Endothelial cell (in vitro differentiated cells): ENCODE measurements around the gene SLC17A2. TPM values are rescaled to one million over a fixed set of nuclear protein-coding genes. Genes with fewer than 3 reads are reported as not detected.

Source experiments
- DNase-seq: peaks from one replicate; pipeline ENCODE4 v3.0.0; 2021; ENCODE audit warnings: low spot score
- H3K27ac Mint-ChIP-seq: one replicate; pipeline ENCODE4 v1.8.0; 2021; ENCODE audit warnings: mixed read lengths, inconsistent platforms; ENCODE audit not compliant: unreplicated experiment
- H3K27me3 Mint-ChIP-seq: one replicate; pipeline ENCODE4 v1.8.0; 2021; ENCODE audit warnings: mild to moderate bottlenecking, moderate library complexity, mixed read lengths, inconsistent platforms; ENCODE audit not compliant: unreplicated experiment
- H3K36me3 Mint-ChIP-seq: one replicate; pipeline ENCODE4 v1.8.0; 2021; ENCODE audit warnings: mild to moderate bottlenecking, low read depth, mixed read lengths, inconsistent platforms; ENCODE audit not compliant: unreplicated experiment
- H3K4me1 Mint-ChIP-seq: one replicate; pipeline ENCODE4 v1.8.0; 2021; ENCODE audit warnings: mild to moderate bottlenecking, mixed read lengths, inconsistent platforms; ENCODE audit not compliant: unreplicated experiment
- H3K4me3 Mint-ChIP-seq: one replicate; pipeline ENCODE4 v1.8.0; 2021; ENCODE audit warnings: mild to moderate bottlenecking, mixed read lengths, inconsistent platforms; ENCODE audit not compliant: unreplicated experiment
- H3K9me3 Mint-ChIP-seq: one replicate; pipeline ENCODE4 v1.8.0; 2021; ENCODE audit warnings: mixed read lengths, inconsistent platforms; ENCODE audit not compliant: unreplicated experiment
- CTCF ChIP-seq: fragments of 200-600 bp; sonication (generic); IDR thresholded peaks from one replicate; pipeline ENCODE4 v1.5.0; 2021; ENCODE audit warnings: antibody characterized with exemption; ENCODE audit not compliant: unreplicated experiment
- total RNA-seq: library from RNA; stranded (reverse); fragmentation: NEBNext Ultra II Directional; extraction: Animal tissue kit (Norgen Biotek cat#: 25700); gene quantifications from one replicate; pipeline ENCODE4 v1.2.1, GENCODE V29; 2021; ENCODE audit not compliant: unreplicated experiment

The SLC17A2 gene
- total RNA-seq, 1 donor from 2014 or later: not detected

DNA sequence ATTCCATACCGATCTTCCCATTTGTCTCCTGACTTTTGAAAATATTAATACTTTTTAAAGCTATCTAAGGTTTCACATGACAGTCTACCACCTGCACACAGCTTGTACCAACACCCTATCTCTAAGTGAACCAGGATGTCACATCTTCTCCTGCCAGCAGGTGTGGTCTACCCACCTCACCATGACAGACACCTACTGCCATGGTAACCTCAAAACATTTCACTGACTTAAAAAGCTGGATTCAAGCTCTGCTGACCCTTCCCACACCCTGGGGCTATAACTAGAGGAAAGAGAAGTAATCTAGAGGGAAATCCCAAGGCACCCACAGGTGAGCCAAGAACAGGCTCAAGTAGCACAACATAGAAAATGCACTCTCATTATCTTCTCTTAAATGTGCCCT, 57.7 kb downstream of the SLC17A2 start:
- DNase-seq: no peak
- no peak overlapping the region for H3K4me3 Mint-ChIP-seq
- no peak overlapping the region for H3K27ac Mint-ChIP-seq
- no peak for TF ChIP-seq CTCF
- no peaks in the 10 kb centered on the region for H3K36me3 Mint-ChIP-seq
- no peaks in the 10 kb centered on the region for H3K9me3 Mint-ChIP-seq
- no peaks in the 10 kb centered on the region for H3K4me1 Mint-ChIP-seq
- H3K27me3 Mint-ChIP-seq: no peaks in the 10 kb centered on the region

- H3K9me3 Mint-ChIP-seq: no peaks in the 10 kb centered on the region
- H3K4me1 Mint-ChIP-seq: no peaks in the 10 kb centered on the region
These were observed 60.7 kb downstream of the SLC17A2 start for GRCh38 chr6:25869840-25870239.

GRCh38 chr6:25868436-25869183, 61.9 kb downstream of the SLC17A2 start:
- no peaks in the 10 kb centered on the region for H3K9me3 Mint-ChIP-seq
- TF ChIP-seq CTCF: no peak
- H3K4me3 Mint-ChIP-seq: no peak overlapping the region
- no peaks in the 10 kb centered on the region for H3K4me1 Mint-ChIP-seq
- H3K27ac Mint-ChIP-seq: no peak overlapping the region
- no peaks in the 10 kb centered on the region for H3K36me3 Mint-ChIP-seq
- no peak for DNase-seq
- no peaks in the 10 kb centered on the region for H3K27me3 Mint-ChIP-seq

More at GRCh38 chr6:25869840-25870239, 60.7 kb downstream of the SLC17A2 start:
- no peaks in the 10 kb centered on the region for H3K27me3 Mint-ChIP-seq
- DNase-seq: no peak
- no peak for TF ChIP-seq CTCF
- no peak overlapping the region for H3K27ac Mint-ChIP-seq
- no peak overlapping the region for H3K4me3 Mint-ChIP-seq
- no peaks in the 10 kb centered on the region for H3K36me3 Mint-ChIP-seq

GRCh38 chr6:25866011-25866410, 64.5 kb downstream of the SLC17A2 start:
- H3K36me3 Mint-ChIP-seq: no peaks in the 10 kb centered on the region
- TF ChIP-seq CTCF: no peak
- H3K4me3 Mint-ChIP-seq: no peak overlapping the region
- no peak for DNase-seq
- H3K27ac Mint-ChIP-seq: no peak overlapping the region
- H3K27me3 Mint-ChIP-seq: no peaks in the 10 kb centered on the region
- H3K9me3 Mint-ChIP-seq: no peaks in the 10 kb centered on the region
- no peaks in the 10 kb centered on the region for H3K4me1 Mint-ChIP-seq

- H3K9me3 Mint-ChIP-seq: no peaks in the 10 kb centered on the region
These were observed 67.1 kb downstream of the SLC17A2 start for GRCh38 chr6:25863360-25863759.

More at GRCh38 chr6:25863360-25863759, 67.1 kb downstream of the SLC17A2 start:
- DNase-seq: no peak
- peaks cover 2% of the 10 kb centered on the region for H3K27me3 Mint-ChIP-seq
- H3K36me3 Mint-ChIP-seq: no peaks in the 10 kb centered on the region
- H3K4me1 Mint-ChIP-seq: no peaks in the 10 kb centered on the region
- TF ChIP-seq CTCF: no peak
- H3K4me3 Mint-ChIP-seq: no peak overlapping the region
- H3K27ac Mint-ChIP-seq: no peak overlapping the region
